K562 (cell line): Measurements from ENCODE around the gene FRG1. TPM values are rescaled to one million over a fixed set of nuclear protein-coding genes. Genes with fewer than 3 reads are reported as not detected.

Experiments
- ATAC-seq: fragments of 200-7000 bp; cut with Tn5 transposase; 3 replicates; pipeline ENCODE4 v1.9.1; 2020; ENCODE audit warnings: moderate library complexity
- Bru-seq: library from RNA; stranded (reverse); fragments of 400-500 nt; gene quantifications from one replicate; lab custom pipeline; 2021; lab: Mats Ljungman, UMichigan
- BruChase-seq, 2 experiments: library from RNA; stranded (reverse); fragments of 400-500 nt; gene quantifications; one replicate each; lab custom pipeline; 2021; lab: Mats Ljungman, UMichigan
- BruUV-seq: library from RNA; stranded (reverse); fragments of 400-500 nt; replicated peaks from 2 replicates; lab custom pipeline; 2021; lab: Mats Ljungman, UMichigan
- CTCF ChIA-PET: fragments of 300-600 bp; formaldehyde crosslinking; extraction: SDS; loops from one replicate; lab custom pipeline; 2021; ENCODE audit warnings: low intra/inter-chr PET ratio; lab: Yijun Ruan, JAX
- POLR2A ChIA-PET: fragments of 300-600, 350-650 bp; sonication (Branson Sonifier 250); formaldehyde crosslinking; extraction: SDS; loops from one replicate; lab custom pipeline; 2021; ENCODE audit warnings: antibody characterized with exemption, inconsistent platforms; lab: Yijun Ruan, JAX
- DNase-seq, 4 experiments: peaks; one replicate each; pipeline versions ENCODE4 v3.0.0 to v3.0.0-alpha.2; 2011 to 2018; ENCODE audit warnings: low spot score in 3 of 4, mixed read lengths in 3 of 4; ENCODE audit errors: extremely low read depth in 1 of 4
- FAIRE-seq: peaks from 2 replicates; lab custom pipeline; 2011; peaks lifted over from hg19 to GRCh38; lab: Jason Lieb, UNC
- H2AFZ ChIP-seq: 2 replicates; pipeline ENCODE4 v1.6.0; 2011; ENCODE audit warnings: low read depth, low read length, control low read depth, inconsistent platforms
- H3K27ac ChIP-seq: fragments of 200-600 bp; 3 replicates; pipeline ENCODE4 v1.8.0; 2011; ENCODE audit warnings: low read depth, mild to moderate bottlenecking, control low read depth, inconsistent platforms, low read length, moderate library complexity, mixed read lengths; ENCODE audit errors: extremely low read depth
- H3K27me3 ChIP-seq, 2 experiments: fragments of 300-600 bp in 1 of 2; 2 replicates in 1 of 2; 3 replicates in 1 of 2; pipeline versions ENCODE4 v1.6.0 to v1.8.0; 2011; ENCODE audit warnings: inconsistent platforms in 2 of 2, low read length in 2 of 2, mild to moderate bottlenecking in 1 of 2, mixed read lengths in 1 of 2, moderate library complexity in 1 of 2; ENCODE audit not compliant: control insufficient read depth in 2 of 2, insufficient read depth in 2 of 2
- H3K36me3 ChIP-seq: fragments of 300-600 bp; 3 replicates; pipeline ENCODE4 v1.8.0; 2011; ENCODE audit warnings: mild to moderate bottlenecking, low read length, inconsistent platforms; ENCODE audit not compliant: control insufficient read depth, insufficient read depth
- H3K4me1 ChIP-seq, 2 experiments: fragments of 200-600 bp in 1 of 2; replicated peaks in 1 of 2; 2 replicates in 1 of 2; 3 replicates in 1 of 2; pipeline versions ENCODE4 v1.5.1 to v1.8.0; 2011; ENCODE audit warnings: inconsistent platforms in 2 of 2, low read length in 2 of 2, mild to moderate bottlenecking in 1 of 2, mixed read lengths in 1 of 2, moderate library complexity in 1 of 2; ENCODE audit not compliant: control insufficient read depth in 2 of 2, insufficient read depth in 2 of 2
- H3K4me2 ChIP-seq: 2 replicates; pipeline ENCODE4 v1.6.1; 2011; ENCODE audit warnings: low read length, control low read depth, inconsistent platforms, mixed read lengths; ENCODE audit not compliant: insufficient read depth
- H3K4me3 ChIP-seq: fragments of 200-600 bp; sonication (generic), shearing (Covaris generic); 2 replicates; pipeline ENCODE4 v1.5.1; 2016; ENCODE audit warnings: control low read depth, inconsistent platforms
- H3K79me2 ChIP-seq: fragments of 200-600 bp; 3 replicates; pipeline ENCODE4 v1.8.0; 2011; ENCODE audit warnings: low read length, inconsistent platforms; ENCODE audit not compliant: control insufficient read depth, insufficient read depth
- H3K9ac ChIP-seq, 2 experiments: 2 replicates each; pipeline versions ENCODE4 v1.6.0 to v1.6.1; 2011; ENCODE audit warnings: low read depth in 2 of 2, low read length in 2 of 2, control low read depth in 1 of 2, inconsistent platforms in 1 of 2, mild to moderate bottlenecking in 1 of 2, mixed read lengths in 1 of 2; ENCODE audit not compliant: insufficient read depth in 1 of 2
- H3K9me1 ChIP-seq: one replicate; pipeline ENCODE4 v1.6.0; 2011; ENCODE audit warnings: inconsistent platforms, mild to moderate bottlenecking, low read length, moderate library complexity; ENCODE audit not compliant: control insufficient read depth, insufficient read depth
- H3K9me3 ChIP-seq: replicated peaks from 2 replicates; pipeline ENCODE4 v1.5.1; 2011; ENCODE audit warnings: low read depth, low read length, inconsistent platforms; ENCODE audit not compliant: control insufficient read depth, insufficient read depth
- H4K20me1 ChIP-seq: replicated peaks from 2 replicates; pipeline ENCODE4 v1.6.1; 2011; ENCODE audit warnings: low read length, inconsistent platforms, mixed read lengths; ENCODE audit not compliant: control insufficient read depth, insufficient read depth
- BRD9 ChIP-seq: fragments of 450-650 bp; IDR thresholded peaks from 2 replicates; pipeline ENCODE4 v1.6.1; 2018; ENCODE audit warnings: low read depth; ENCODE audit not compliant: partially characterized antibody
- RFX1 ChIP-seq: fragments of 450-650 bp; IDR thresholded peaks from 2 replicates; pipeline ENCODE4 v1.6.1; 2016; ENCODE audit warnings: mild to moderate bottlenecking, moderate library complexity
- SNRNP70 ChIP-seq: fragments of 200-400 bp; formaldehyde crosslinking; optimal IDR thresholded peaks from 2 replicates; pipeline ENCODE3; 2017; ENCODE audit warnings: low read depth, low read length
- SRSF1 ChIP-seq: fragments of 200-400 bp; formaldehyde crosslinking; IDR thresholded peaks from 2 replicates; pipeline ENCODE4 v1.6.1; 2017; ENCODE audit warnings: mild to moderate bottlenecking, low read depth, low read length, moderate library complexity
- SRSF7 ChIP-seq: fragments of 200-400 bp; formaldehyde crosslinking; optimal IDR thresholded peaks from 2 replicates; pipeline ENCODE3; 2017; ENCODE audit warnings: mild to moderate bottlenecking, low read depth, low read length
- TCF3 ChIP-seq: sonication (generic); formaldehyde crosslinking; IDR thresholded peaks from 2 replicates; pipeline ENCODE4 v1.4.0; 2020; ENCODE audit warnings: mild to moderate bottlenecking, missing genetic modification reagents
- ZNF12 ChIP-seq: sonication (generic); formaldehyde crosslinking; IDR thresholded peaks from 2 replicates; pipeline ENCODE4 v1.4.0; 2020; ENCODE audit warnings: mild to moderate bottlenecking, missing genetic modification reagents
- ZNF146 ChIP-seq: IDR thresholded peaks from one replicate; pipeline ENCODE4 v1.6.1; 2018; ENCODE audit warnings: missing compliant biosample characterization; ENCODE audit not compliant: unreplicated experiment
- WGBS: fragments of 100-300 bp; shearing (Covaris generic); methylation state at CpG from one replicate; pipeline ENCODE4 v1.1.6; 2016; ENCODE audit warnings: low coverage, mixed read lengths; ENCODE audit not compliant: insufficient coverage; ENCODE audit errors: missing lambda C conversion rate; 5-methylcytosine and 5-hydroxymethylcytosine counted together
- in situ Hi-C: fragments of 300-500 bp; cut with MboI; formaldehyde crosslinking; loops from 4 replicates; pipeline ENCODE4 v1.15.0; 2018; ENCODE audit warnings: inconsistent platforms, mixed read lengths
- intact Hi-C: fragments of 100-400 bp; cut with micrococcal nuclease; formaldehyde crosslinking; loops from 2 replicates; pipeline ENCODE4 v1.14.2; 2022
- long read RNA-seq, 3 experiments: library from polyadenylated mRNA in 2 of 3; library from RNA in 1 of 3; unstranded in 2 of 3; stranded (forward) in 1 of 3; transcript quantifications; one replicate each; pipeline ENCODE4 v2.0.0, GENCODE V29; 2019 to 2022
- polyA minus RNA-seq, 3 experiments: library from RNA; depleted of rRNA, polyadenylated mRNA; stranded (reverse); fragments of >200 nt; gene quantifications; 2 replicates each; pipeline ENCODE4 v1.2.3, GENCODE V29; 2011
- polyA plus RNA-seq, 8 experiments: library from polyadenylated mRNA; depleted of rRNA in 4 of 8; stranded (reverse) in 5 of 8; unstranded in 3 of 8; fragments of >200 nt; fragmentation: Nextera tagmentation in 2 of 8; fragmentation: Illumina TruSeq in 1 of 8; extraction: Ambion mirVana in 2 of 8; extraction: Trizol in 1 of 8; gene quantifications; 2 replicates each; pipeline versions ENCODE4 v1.2.1 to v1.2.3, GENCODE V29; 2011 to 2014; ENCODE audit warnings: inconsistent platforms in 1 of 8, missing spikeins in 1 of 8
- total RNA-seq, 7 experiments: library from RNA; depleted of rRNA in 6 of 7; stranded (reverse); fragments of >200 nt in 6 of 7; fragmentation: Illumina TruSeq in 2 of 7; extraction: Trizol in 2 of 7; gene quantifications; 2 replicates each; pipeline versions ENCODE4 v1.2.1 to v1.2.3, GENCODE V29; 2011 to 2021; ENCODE audit warnings: low replicate concordance in 1 of 7
- TF ChIP-seq, protein P1 (sequence below): IDR thresholded peaks from 2 replicates; pipeline ENCODE4 v1.6.1; 2011; ENCODE audit not compliant: insufficient read length; ENCODE audit errors: extremely low read depth
- TF ChIP-seq, protein P2 (sequence below): sonication (generic); formaldehyde crosslinking; IDR thresholded peaks from 2 replicates; pipeline ENCODE4 v1.4.0; 2020; ENCODE audit warnings: mild to moderate bottlenecking, missing genetic modification reagents
- TF ChIP-seq, protein P3 (sequence below), 2 experiments: fragments of 450-650 bp in 1 of 2; sonication (generic) in 1 of 2; formaldehyde crosslinking in 1 of 2; IDR thresholded peaks in 1 of 2; conservative IDR thresholded peaks in 1 of 2; 2 replicates each; pipeline versions ENCODE4 v1.6.1 to v1.8.1; 2016 to 2023; ENCODE audit warnings: mild to moderate bottlenecking in 2 of 2, moderate library complexity in 2 of 2, inconsistent platforms in 1 of 2, missing genetic modification reagents in 1 of 2

FRG1 gene
- 12.3 and 28.1 TPM in 2 replicates for total RNA-seq (2011; cell fraction: chromatin; rRNA removed; ENCODE audit: low replicate concordance)
- 9.7 and 10.8 TPM in 2 replicates for total RNA-seq (2011; cell fraction: nucleolus; rRNA removed)
- total RNA-seq (2011; cell fraction: nucleoplasm; rRNA removed): 12.7 and 14.7 TPM in 2 replicates
- 59.1 and 81.2 TPM in 2 replicates for total RNA-seq (2014; rRNA removed)
- 112 and 128 TPM in 2 replicates for total RNA-seq (2014; rRNA removed; fragmentation: Illumina TruSeq; extraction: Trizol)
- total RNA-seq (2015; rRNA removed; fragmentation: Illumina TruSeq; extraction: Trizol): 110 and 123 TPM in 2 replicates
- total RNA-seq (2021): 68.8 and 74.7 TPM in 2 replicates
- polyA plus RNA-seq (2011; rRNA removed): 34.0 and 36.4 TPM in 2 replicates
- 5.6 and 9.2 TPM in 2 replicates for polyA plus RNA-seq (2011; cell fraction: cytosol; rRNA removed)
- polyA plus RNA-seq (2011; cell fraction: nucleus; rRNA removed): 12.6 and 17.9 TPM in 2 replicates
- polyA plus RNA-seq (2012): 74.2 and 74.8 TPM in 2 replicates
- 101 and 130 TPM in 2 replicates for polyA plus RNA-seq (2014; fragmentation: Illumina TruSeq; extraction: Trizol)
- 100 to 1,000 TPM; 158 to 203 TPM for polyA plus RNA-seq (2014; fragmentation: Nextera tagmentation; extraction: Ambion mirVana)
- polyA plus RNA-seq (2014; rRNA removed): 71.7 and 93.0 TPM in 2 replicates
- polyA minus RNA-seq (2011; rRNA and poly(A)+ RNA removed): 21.2 and 23.5 TPM in 2 replicates
- 7.4 and 13.2 TPM in 2 replicates for polyA minus RNA-seq (2011; cell fraction: cytosol; rRNA and poly(A)+ RNA removed)
- 8.8 and 22.3 TPM in 2 replicates for polyA minus RNA-seq (2011; cell fraction: nucleus; rRNA and poly(A)+ RNA removed)
- percentile 84 among the genes with signal in this experiment for Bru-seq, nascent RNA
- BruChase-seq, experiment 1, labeled RNA remaining after a 2-hour chase: percentile 83 among the genes with signal in this experiment
- BruChase-seq, experiment 2, labeled RNA remaining after a 6-hour chase: percentile 81 among the genes with signal in this experiment
- long read RNA-seq, experiment 1, transcript FRG1-201 (9 exons, 1,074 nt): major isoform, 77 of 128 reads
- long read RNA-seq, experiment 1, partial matches to known transcripts: 46 of 128 reads
- long read RNA-seq, experiment 1, other reads (novel, unspliced or antisense): 5 of 128 reads
- long read RNA-seq, experiment 2, transcript FRG1-201 (9 exons, 1,074 nt): major isoform, 35 of 48 reads
- long read RNA-seq, experiment 2, partial matches to known transcripts: 2 of 48 reads
- long read RNA-seq, experiment 2, other reads (novel, unspliced or antisense): 11 of 48 reads
- long read RNA-seq, experiment 3, transcript FRG1-201 (9 exons, 1,074 nt): major isoform, 30 of 48 reads
- long read RNA-seq, experiment 3, partial matches to known transcripts: 13 of 48 reads
- long read RNA-seq, experiment 3, other reads (novel, unspliced or antisense): 5 of 48 reads

DNA sequence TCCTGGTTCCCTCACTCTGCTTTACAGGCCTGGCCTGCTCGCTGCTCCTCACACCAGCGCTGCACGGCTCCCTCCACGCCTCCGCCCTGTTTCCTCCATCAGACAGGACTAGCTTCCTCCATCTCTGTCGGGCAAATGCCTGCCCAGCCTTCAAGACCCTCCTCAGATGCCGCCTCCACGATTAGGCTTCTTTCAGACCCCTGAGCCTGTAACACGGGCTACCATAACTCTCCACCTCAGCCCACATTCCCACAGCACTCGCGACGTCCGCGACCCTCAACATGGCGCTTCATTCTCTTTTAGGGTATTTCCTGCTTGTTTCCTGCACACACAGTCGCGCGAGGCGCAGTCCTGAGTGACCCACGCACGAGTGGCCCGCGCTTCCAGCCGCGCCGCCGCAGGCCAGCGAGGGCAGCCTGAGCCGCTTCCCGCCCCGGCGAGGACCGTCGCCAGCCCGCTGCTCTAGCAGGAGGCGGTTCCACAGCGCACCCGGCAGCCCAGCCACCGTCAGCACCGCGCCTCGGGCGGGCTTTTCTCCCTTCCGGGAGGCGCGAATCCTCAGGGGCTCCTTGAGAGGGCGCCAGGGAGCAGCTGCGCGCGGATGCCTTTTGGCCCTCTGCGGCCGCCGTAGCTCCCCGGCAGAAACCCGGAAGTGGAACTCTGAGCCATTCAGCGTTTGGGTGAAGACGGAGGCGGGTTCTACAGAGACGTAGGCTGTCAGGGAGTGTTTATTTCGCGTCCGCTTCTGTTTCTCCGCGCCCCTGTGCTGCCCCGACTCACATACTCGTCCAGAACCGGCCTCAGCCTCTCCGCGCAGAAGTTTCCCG is at the start of gene FRG1:
TSS of gene FRG1 (plus strand) at position 695 of the 827 bp plus-strand sequence. CDS start 138 bp downstream, outside the sequence.
- H3K9me1 ChIP-seq: no peaks in the 10 kb centered on the region
- no peaks in the 10 kb centered on the region for H3K27me3 ChIP-seq
- no peak for FAIRE-seq
- peak within 1 kb of the TSS; percentile 91 for H2AFZ ChIP-seq
- POLR2A ChIA-PET: interaction anchor here (0.7 kb wide), 1 partner anchor 10 kb away, joined by 3 read pairs; no protein-coding TSS in a partner anchor
- intact Hi-C loops (loop anchor here (2.0 kb wide), 1 partner anchor 28 kb away; no protein-coding TSS in a partner anchor), in situ Hi-C loops (no loop called here)
- H3K9ac ChIP-seq: peak within 1 kb of the TSS; percentile 81 to 97
- H3K36me3 ChIP-seq: peaks cover 19% of the 10 kb centered on the region; the same call in 1 of the 3 replicates
- DNase-seq: peak; percentile 86 to 95 (median 88)
- H3K4me3 ChIP-seq: peak within 1 kb of the TSS; percentile 74
- H3K4me1 ChIP-seq: peaks cover 0 to 8% of the 10 kb centered on the region in 2 experiments; a peak in 2 of 5 replicates
- TSS peak; percentile 94 for BruUV-seq
- WGBS: 5% methylated on average over 53 of the region's 70 CpGs
- 0 out of 2 replicates have a peak, but pooled peaks cover 2% of the 10 kb centered on the region for H3K9me3 ChIP-seq
- no peaks in the 10 kb centered on the region for H4K20me1 ChIP-seq
- peaks cover 46% of the 10 kb centered on the region for H3K79me2 ChIP-seq
- H3K27ac ChIP-seq: peak within 1 kb of the TSS; percentile 89
- peak within 1 kb of the TSS; percentile 82 for H3K4me2 ChIP-seq
- peak; percentile 99 for ATAC-seq
- CTCF ChIA-PET: interaction anchor here (0.6 kb wide), 1 partner anchor 141 kb away, joined by 3 read pairs; no protein-coding TSS in a partner anchor
- TF ChIP-seq, protein P1, sequence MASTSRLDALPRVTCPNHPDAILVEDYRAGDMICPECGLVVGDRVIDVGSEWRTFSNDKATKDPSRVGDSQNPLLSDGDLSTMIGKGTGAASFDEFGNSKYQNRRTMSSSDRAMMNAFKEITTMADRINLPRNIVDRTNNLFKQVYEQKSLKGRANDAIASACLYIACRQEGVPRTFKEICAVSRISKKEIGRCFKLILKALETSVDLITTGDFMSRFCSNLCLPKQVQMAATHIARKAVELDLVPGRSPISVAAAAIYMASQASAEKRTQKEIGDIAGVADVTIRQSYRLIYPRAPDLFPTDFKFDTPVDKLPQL: no peak
- TF ChIP-seq TCF3 (CRISPR knock-in tag): peak; percentile 57
- TF ChIP-seq, protein P2, sequence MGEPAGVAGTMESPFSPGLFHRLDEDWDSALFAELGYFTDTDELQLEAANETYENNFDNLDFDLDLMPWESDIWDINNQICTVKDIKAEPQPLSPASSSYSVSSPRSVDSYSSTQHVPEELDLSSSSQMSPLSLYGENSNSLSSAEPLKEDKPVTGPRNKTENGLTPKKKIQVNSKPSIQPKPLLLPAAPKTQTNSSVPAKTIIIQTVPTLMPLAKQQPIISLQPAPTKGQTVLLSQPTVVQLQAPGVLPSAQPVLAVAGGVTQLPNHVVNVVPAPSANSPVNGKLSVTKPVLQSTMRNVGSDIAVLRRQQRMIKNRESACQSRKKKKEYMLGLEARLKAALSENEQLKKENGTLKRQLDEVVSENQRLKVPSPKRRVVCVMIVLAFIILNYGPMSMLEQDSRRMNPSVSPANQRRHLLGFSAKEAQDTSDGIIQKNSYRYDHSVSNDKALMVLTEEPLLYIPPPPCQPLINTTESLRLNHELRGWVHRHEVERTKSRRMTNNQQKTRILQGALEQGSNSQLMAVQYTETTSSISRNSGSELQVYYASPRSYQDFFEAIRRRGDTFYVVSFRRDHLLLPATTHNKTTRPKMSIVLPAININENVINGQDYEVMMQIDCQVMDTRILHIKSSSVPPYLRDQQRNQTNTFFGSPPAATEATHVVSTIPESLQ: peak; percentile 97
- no peak for TF ChIP-seq BRD9
- no peak; the same call in none of the 2 replicates for TF ChIP-seq ZNF12
- TF ChIP-seq, protein P3, sequence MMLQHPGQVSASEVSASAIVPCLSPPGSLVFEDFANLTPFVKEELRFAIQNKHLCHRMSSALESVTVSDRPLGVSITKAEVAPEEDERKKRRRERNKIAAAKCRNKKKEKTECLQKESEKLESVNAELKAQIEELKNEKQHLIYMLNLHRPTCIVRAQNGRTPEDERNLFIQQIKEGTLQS (IDR thresholded peaks at IDR 0.05): no peak
- TF ChIP-seq, protein P3 (CRISPR knock-in tag; conservative IDR thresholded peaks at IDR 0.05): peak; percentile 87
- no peak for TF ChIP-seq ZNF146 (CRISPR knock-in tag)
- no peak for TF ChIP-seq SRSF1
- no peak for TF ChIP-seq SRSF7
- TF ChIP-seq SNRNP70: no peak
- TF ChIP-seq RFX1: no peak
